IMR-90 (cell line): ENCODE data around the gene RSBN1L.

Source experiments
- BHLHE40 ChIP-seq: fragments of 150-350 bp; IDR thresholded peaks from 2 replicates; pipeline ENCODE4 v1.6.1; 2016; ENCODE audit warnings: mild to moderate bottlenecking, low read depth, low read length
- CTCF ChIP-seq: conservative IDR thresholded peaks from 2 replicates; pipeline ENCODE4 v1.5.1; 2012; ENCODE audit warnings: mild to moderate bottlenecking, low read depth, low read length, improper control_type of control experiment
- MAFK ChIP-seq: IDR thresholded peaks from 2 replicates; pipeline ENCODE4 v1.6.1; 2012; ENCODE audit warnings: low read depth, low read length, improper control_type of control experiment
- MAZ ChIP-seq: IDR thresholded peaks from 2 replicates; pipeline ENCODE4 v1.6.1; 2012; ENCODE audit warnings: low read depth, mild to moderate bottlenecking, low read length, improper control_type of control experiment, moderate library complexity, borderline replicate concordance
- NFE2L2 ChIP-seq: fragments of 150-350 bp; IDR thresholded peaks from 2 replicates; pipeline ENCODE4 v1.6.1; 2016; ENCODE audit warnings: low read depth, mild to moderate bottlenecking, low read length
- POLR2A ChIP-seq: IDR thresholded peaks from 2 replicates; pipeline ENCODE4 v1.6.1; 2012; ENCODE audit warnings: mild to moderate bottlenecking, low read depth, low read length
- RAD21 ChIP-seq: IDR thresholded peaks from 2 replicates; pipeline ENCODE4 v1.6.1; 2012; ENCODE audit warnings: low read length, improper control_type of control experiment
- RCOR1 ChIP-seq: IDR thresholded peaks from 2 replicates; pipeline ENCODE4 v1.6.1; 2012; ENCODE audit warnings: mild to moderate bottlenecking, low read length, improper control_type of control experiment; ENCODE audit not compliant: insufficient replicate concordance
- RFX5 ChIP-seq: IDR thresholded peaks from 2 replicates; pipeline ENCODE4 v1.8.0; 2012; ENCODE audit warnings: low read depth, mild to moderate bottlenecking, low read length, moderate library complexity
- SMC3 ChIP-seq: fragments of 150-350 bp; IDR thresholded peaks from 2 replicates; pipeline ENCODE4 v1.6.1; 2016; ENCODE audit warnings: low read depth, mild to moderate bottlenecking, antibody characterized with exemption, low read length, moderate library complexity

GRCh38 chr7:77819021-77819420, 122.8 kb downstream of the RSBN1L start:
- no peak for TF ChIP-seq POLR2A
- TF ChIP-seq CTCF = no peak
- no peak for TF ChIP-seq MAFK
- no peak for TF ChIP-seq RAD21
- TF ChIP-seq MAZ = no peak
- TF ChIP-seq RFX5 = no peak
- TF ChIP-seq SMC3 = no peak
- TF ChIP-seq RCOR1 = no peak
- no peak for TF ChIP-seq NFE2L2
- no peak for TF ChIP-seq BHLHE40
